Keratinocyte (primary cell): ENCODE measurements around the gene MICAL3. TPM values are rescaled to one million over a fixed set of nuclear protein-coding genes. Genes with fewer than 3 reads are reported as not detected.

Experiments used
- DNase-seq: peaks from one replicate; pipeline ENCODE4 v3.0.0-alpha.2; 2011; ENCODE audit warnings: low read depth, missing footprints, low spot score
- FAIRE-seq: peaks from 2 replicates; lab custom pipeline; 2011; peaks lifted over from hg19 to GRCh38; lab: Jason Lieb, UNC
- H2AFZ ChIP-seq: 2 replicates; pipeline ENCODE4 v1.6.0; 2012; ENCODE audit warnings: low read length, control low read depth, inconsistent platforms; ENCODE audit not compliant: control insufficient read depth
- H3K27ac ChIP-seq: 2 replicates; pipeline ENCODE4 v1.5.1; 2011; ENCODE audit warnings: low read length; ENCODE audit not compliant: control insufficient read depth, insufficient read depth
- H3K27me3 ChIP-seq: 3 replicates; pipeline ENCODE4 v1.6.0; 2011; ENCODE audit warnings: low read length; ENCODE audit not compliant: control insufficient read depth, insufficient read depth; ENCODE audit errors: extremely low read depth
- H3K36me3 ChIP-seq, 2 experiments: 2 replicates in 1 of 2; 3 replicates in 1 of 2; pipeline ENCODE4 v1.5.1; 2011; ENCODE audit warnings: low read length in 2 of 2, mild to moderate bottlenecking in 1 of 2; ENCODE audit not compliant: control insufficient read depth in 2 of 2, insufficient read depth in 2 of 2; ENCODE audit errors: extremely low read depth in 1 of 2
- H3K4me1 ChIP-seq: 3 replicates; pipeline ENCODE4 v1.5.1; 2011; ENCODE audit warnings: low read length; ENCODE audit not compliant: control insufficient read depth, insufficient read depth; ENCODE audit errors: extremely low read depth
- H3K4me2 ChIP-seq: 3 replicates; pipeline ENCODE4 v1.6.0; 2011; ENCODE audit warnings: low read depth, low read length; ENCODE audit not compliant: control insufficient read depth, insufficient read depth; ENCODE audit errors: extremely low read depth
- H3K4me3 ChIP-seq, 3 experiments: fragments of 200-600 bp in 1 of 3; sonication (generic) in 1 of 3; 2 replicates in 2 of 3; 3 replicates in 1 of 3; pipeline ENCODE4 v1.5.1; 2011 to 2016; ENCODE audit warnings: low read length in 3 of 3, mild to moderate bottlenecking in 3 of 3, control low read depth in 2 of 3, inconsistent platforms in 1 of 3, low read depth in 1 of 3, mixed read lengths in 1 of 3, mixed run types in 1 of 3, moderate library complexity in 1 of 3; ENCODE audit not compliant: control insufficient read depth in 2 of 3, insufficient read depth in 2 of 3; ENCODE audit errors: extremely low read depth in 1 of 3
- H3K79me2 ChIP-seq: 2 replicates; pipeline ENCODE4 v1.6.0; 2012; ENCODE audit warnings: low read length; ENCODE audit not compliant: control insufficient read depth, insufficient read depth
- H3K9ac ChIP-seq: 3 replicates; pipeline ENCODE4 v1.6.0; 2011; ENCODE audit warnings: low read length; ENCODE audit not compliant: control insufficient read depth, insufficient read depth; ENCODE audit errors: extremely low read depth
- H3K9me1 ChIP-seq: 3 replicates; pipeline ENCODE4 v1.6.0; 2011; ENCODE audit warnings: low read length; ENCODE audit not compliant: control insufficient read depth, insufficient read depth; ENCODE audit errors: extremely low read depth
- H3K9me3 ChIP-seq: 2 replicates; pipeline ENCODE4 v1.5.1; 2012; ENCODE audit warnings: low read depth, low read length; ENCODE audit not compliant: control insufficient read depth
- H4K20me1 ChIP-seq: 3 replicates; pipeline ENCODE4 v1.6.0; 2011; ENCODE audit warnings: low read length; ENCODE audit not compliant: control insufficient read depth, insufficient read depth; ENCODE audit errors: extremely low read depth
- EZH2 ChIP-seq: IDR thresholded peaks from one replicate; pipeline ENCODE4 v1.6.1; 2012; ENCODE audit warnings: inconsistent platforms, mild to moderate bottlenecking, low read length, moderate library complexity
- dilution Hi-C: fragments of 300-500 bp; cut with MboI; formaldehyde crosslinking; loops from one replicate; pipeline ENCODE4 v1.7.0; 2020; ENCODE audit warnings: low sequenced_read_pairs; ENCODE audit not compliant: extremely low pct_ligation_motif_present
- polyA plus RNA-seq, 5 experiments: library from polyadenylated mRNA; depleted of rRNA in 3 of 5; stranded (reverse) in 3 of 5; stranded (forward) in 1 of 5; unstranded in 1 of 5; fragments of >200 nt; gene quantifications; 1 replicate in 1 of 5; 2 replicates in 3 of 5; 3 replicates in 1 of 5; pipeline versions ENCODE4 v1.2.1 to v1.2.3, GENCODE V29; 2011 to 2012; ENCODE audit warnings: missing spikeins in 2 of 5, low read depth in 1 of 5, low replicate concordance in 1 of 5
- TF ChIP-seq, protein P1 (sequence below), 3 experiments: IDR thresholded peaks in 1 of 3; conservative IDR thresholded peaks in 1 of 3; optimal IDR thresholded peaks in 1 of 3; 2 replicates in 2 of 3; 3 replicates in 1 of 3; pipeline versions ENCODE3 to v1.5.1; 2011; ENCODE audit warnings: low read length in 3 of 3, mild to moderate bottlenecking in 3 of 3, moderate library complexity in 2 of 3, control low read depth in 1 of 3, inconsistent platforms in 1 of 3; ENCODE audit not compliant: insufficient read depth in 2 of 3; ENCODE audit errors: extremely low read depth in 1 of 3

Gene MICAL3
- polyA plus RNA-seq, 1 donor (not counting 4 experiments of a cell fraction or from before 2014, with no cell fraction given) = 27.9 TPM

DNA sequence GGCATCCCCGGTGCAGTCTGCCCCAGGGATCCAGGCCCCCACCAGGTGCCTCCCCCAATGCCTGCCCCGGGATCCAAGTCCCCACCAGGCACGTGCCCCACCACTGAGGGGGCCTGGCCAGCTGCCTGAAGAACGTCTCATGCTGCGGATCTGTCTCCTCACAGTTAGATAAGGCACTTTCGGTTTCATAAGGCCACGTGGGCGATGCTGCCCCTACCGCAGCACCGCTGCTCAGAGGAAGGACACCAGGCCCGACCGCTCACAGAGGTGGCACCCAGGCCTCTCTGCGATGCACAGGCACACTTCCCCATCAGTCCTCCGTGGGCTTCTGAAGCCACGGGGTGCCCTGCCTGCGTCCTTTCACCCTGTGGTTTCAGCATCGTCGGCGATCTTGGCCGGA lies 182.0 kb downstream of the MICAL3 start:
- DNase-seq (no peak), FAIRE-seq (no peak)
- no peak overlapping the region for H2AFZ ChIP-seq
- no peak overlapping the region for H3K9ac ChIP-seq
- no peak overlapping the region for H3K4me3 ChIP-seq
- H3K9me1 ChIP-seq = peaks cover 4% of the 10 kb centered on the region
- peaks cover 12% of the 10 kb centered on the region for H4K20me1 ChIP-seq
- no peak overlapping the region for H3K4me2 ChIP-seq
- H3K36me3 ChIP-seq = peaks cover 25 to 34% of the 10 kb centered on the region in 2 experiments
- TF ChIP-seq, protein P1, sequence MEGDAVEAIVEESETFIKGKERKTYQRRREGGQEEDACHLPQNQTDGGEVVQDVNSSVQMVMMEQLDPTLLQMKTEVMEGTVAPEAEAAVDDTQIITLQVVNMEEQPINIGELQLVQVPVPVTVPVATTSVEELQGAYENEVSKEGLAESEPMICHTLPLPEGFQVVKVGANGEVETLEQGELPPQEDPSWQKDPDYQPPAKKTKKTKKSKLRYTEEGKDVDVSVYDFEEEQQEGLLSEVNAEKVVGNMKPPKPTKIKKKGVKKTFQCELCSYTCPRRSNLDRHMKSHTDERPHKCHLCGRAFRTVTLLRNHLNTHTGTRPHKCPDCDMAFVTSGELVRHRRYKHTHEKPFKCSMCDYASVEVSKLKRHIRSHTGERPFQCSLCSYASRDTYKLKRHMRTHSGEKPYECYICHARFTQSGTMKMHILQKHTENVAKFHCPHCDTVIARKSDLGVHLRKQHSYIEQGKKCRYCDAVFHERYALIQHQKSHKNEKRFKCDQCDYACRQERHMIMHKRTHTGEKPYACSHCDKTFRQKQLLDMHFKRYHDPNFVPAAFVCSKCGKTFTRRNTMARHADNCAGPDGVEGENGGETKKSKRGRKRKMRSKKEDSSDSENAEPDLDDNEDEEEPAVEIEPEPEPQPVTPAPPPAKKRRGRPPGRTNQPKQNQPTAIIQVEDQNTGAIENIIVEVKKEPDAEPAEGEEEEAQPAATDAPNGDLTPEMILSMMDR (optimal IDR thresholded peaks at IDR 0.05 in 1 of 3, IDR thresholded peaks at IDR 0.05 in 1 of 3, conservative IDR thresholded peaks at IDR 0.05 in 1 of 3; ENCODE audit: extremely low read depth in 1 of 3, insufficient read depth in 2 of 3, low read length in 3 of 3) = no peak
- TF ChIP-seq EZH2 = no peak
- peaks cover 34% of the 10 kb centered on the region for H3K4me1 ChIP-seq
- H3K9me3 ChIP-seq = no peaks in the 10 kb centered on the region
- peaks cover 4% of the 10 kb centered on the region for H3K79me2 ChIP-seq
- H3K27me3 ChIP-seq = no peaks in the 10 kb centered on the region
- H3K27ac ChIP-seq = no peak overlapping the region
- dilution Hi-C loops = no loop called here

DNA sequence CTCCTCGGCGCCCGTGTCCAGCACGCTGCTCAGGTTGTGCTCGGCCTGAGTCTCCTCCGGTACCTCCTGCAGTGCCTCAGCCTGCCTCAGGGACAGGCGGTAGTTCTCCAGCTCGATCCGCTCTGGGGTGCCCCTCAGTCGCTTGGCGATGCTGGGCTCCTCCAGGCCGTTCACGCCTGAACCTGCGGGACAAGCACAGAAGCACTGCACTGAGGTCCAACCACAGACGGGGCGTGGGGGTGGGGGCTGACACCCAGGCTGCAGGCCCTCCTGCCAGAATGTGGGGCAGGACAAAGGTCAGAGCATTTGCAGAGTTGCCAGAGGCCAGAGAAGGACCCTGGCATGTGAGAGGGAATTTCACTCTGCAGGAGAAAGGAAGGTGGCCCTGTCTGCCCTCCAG lies 182.5 kb downstream of the MICAL3 start:
- Histone ChIP-seq H3K9me1 (peaks cover 4% of the 10 kb centered on the region), H3K4me1 (peaks cover 34% of the 10 kb centered on the region), H4K20me1 (peaks cover 12% of the 10 kb centered on the region), H3K4me2 (no peak overlapping the region), H3K4me3 (no peak overlapping the region), H3K27me3 (no peaks in the 10 kb centered on the region), H2AFZ (no peak overlapping the region), H3K27ac (no peak overlapping the region), H3K9ac (no peak overlapping the region), H3K36me3 (peaks cover 25 to 35% of the 10 kb centered on the region in 2 experiments), H3K9me3 (no peaks in the 10 kb centered on the region), H3K79me2 (peaks cover 4% of the 10 kb centered on the region)
- TF ChIP-seq, protein P1 (optimal IDR thresholded peaks at IDR 0.05 in 1 of 3, IDR thresholded peaks at IDR 0.05 in 1 of 3, conservative IDR thresholded peaks at IDR 0.05 in 1 of 3; ENCODE audit: extremely low read depth in 1 of 3, insufficient read depth in 2 of 3, low read length in 3 of 3) = no peak
- no peak for TF ChIP-seq EZH2
- DNase-seq (no peak), FAIRE-seq (no peak)
- dilution Hi-C loops = no loop called here
